ENCODE results near the gene ZFP36L1.

The ZFP36L1 gene

DNA sequence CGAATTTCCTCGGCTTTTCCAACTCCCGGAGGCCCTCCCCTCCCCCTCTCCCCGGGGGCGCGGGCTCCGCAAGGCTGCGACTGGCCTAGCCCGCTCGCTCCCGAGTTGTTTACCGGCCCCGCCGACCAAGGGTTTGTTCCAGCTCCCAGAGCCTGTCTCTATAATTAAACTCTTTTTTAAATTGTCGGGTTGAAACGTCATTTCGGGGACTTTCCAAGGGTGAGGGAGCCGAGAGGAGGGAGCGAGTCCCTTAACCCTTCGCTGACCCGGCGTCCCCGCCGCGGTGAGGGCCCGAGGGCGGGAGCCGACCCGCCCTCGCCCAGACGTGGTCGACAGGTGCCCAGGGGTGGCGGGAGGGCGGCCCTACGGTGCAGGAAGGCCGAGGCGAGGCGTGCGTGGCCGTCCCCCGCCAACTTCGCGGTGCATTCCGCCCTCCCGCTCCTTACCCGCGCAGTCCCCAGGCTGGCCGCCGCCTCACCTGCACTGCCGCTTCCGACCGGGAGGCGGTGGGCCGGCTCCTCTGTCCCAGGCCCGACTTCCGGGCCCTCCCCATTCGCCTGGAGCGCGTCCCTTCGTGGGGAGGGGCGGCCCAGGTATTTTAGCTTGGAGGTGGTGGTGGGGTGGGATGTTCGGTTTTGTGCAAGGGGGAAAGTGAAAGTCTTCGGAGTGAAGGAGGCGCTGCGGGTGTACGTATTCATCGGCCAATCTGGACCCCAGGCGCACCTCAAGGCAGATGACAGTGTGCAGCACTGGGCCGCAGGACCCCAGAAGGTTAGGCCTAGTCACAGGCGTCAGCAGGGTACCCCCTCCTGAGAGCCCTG is 2.9 kb upstream of the ZFP36L1 start:
- peak; percentile 82 for DNase-seq

DNA sequence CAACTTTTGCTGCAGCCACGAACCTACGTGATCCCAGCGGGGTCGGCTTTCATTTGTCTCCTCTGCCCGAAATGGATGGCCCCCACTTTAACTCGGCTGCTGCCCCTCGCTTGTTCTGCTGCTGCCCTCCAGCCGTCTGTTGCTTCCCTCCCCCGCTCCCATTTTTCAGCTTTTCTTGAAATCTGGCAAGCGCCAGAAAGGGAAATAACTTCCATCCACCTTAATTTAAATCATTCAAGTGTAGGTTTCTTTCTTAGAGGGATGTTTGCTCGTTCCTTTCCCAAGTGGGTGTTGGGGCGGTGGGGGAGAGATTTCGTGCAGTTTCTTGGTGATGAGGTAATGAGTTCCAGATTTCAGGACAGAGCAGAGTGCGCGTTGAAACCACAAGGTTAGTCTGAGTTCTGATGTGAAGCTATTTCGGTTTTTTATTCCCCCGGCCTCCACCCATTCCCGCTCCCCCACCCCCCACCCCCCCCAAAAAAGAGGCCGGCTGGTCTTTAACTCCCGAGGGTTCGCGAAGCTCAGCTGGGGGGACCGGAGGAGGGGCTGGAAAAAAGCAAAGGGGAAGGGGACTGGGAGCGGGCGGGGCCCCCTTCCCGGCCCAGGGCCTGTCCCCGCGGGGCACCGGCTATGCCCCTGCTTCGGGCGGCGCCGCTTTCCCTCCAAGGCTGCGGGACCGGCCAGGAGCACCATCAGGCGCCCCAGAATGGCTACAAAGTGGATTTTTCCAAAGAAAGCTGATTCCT is 2.2 kb upstream of the ZFP36L1 start:
- peak; percentile 71 for DNase-seq

DNA sequence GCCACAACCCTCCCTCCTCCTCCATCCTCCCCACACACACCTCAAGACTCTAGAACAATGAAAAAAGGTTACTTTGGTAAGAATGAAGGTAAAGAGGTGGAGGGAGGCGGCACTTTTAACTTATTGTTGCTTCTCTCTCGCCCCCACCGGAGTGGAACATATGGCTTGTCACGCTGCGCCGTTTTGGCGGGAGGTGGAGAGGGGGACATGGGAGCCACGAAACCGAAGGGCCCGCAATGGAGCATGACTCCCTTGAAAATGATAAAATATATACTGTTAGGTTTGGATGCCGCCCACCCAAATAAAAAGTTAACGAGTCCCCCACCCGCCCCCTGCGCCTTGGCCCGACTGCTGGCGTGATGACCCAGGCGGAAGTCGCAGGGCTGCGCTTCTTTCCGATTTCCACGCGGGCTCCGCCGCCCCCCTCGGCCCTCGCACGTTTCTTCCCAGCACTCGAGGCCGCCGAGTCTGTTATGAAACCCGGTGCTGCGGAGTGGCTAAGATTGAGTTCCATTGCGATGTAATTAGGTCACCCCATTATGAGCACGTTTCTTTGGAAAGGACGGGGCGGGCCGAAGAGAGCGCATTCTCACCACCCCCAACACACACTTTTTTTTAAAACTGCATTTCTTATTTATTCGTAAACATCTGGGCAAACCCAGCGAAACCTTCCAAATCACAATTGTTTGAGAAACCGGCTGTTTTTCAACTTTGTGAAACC is 1.4 kb upstream of the ZFP36L1 start:
- peak; percentile 75 for DNase-seq

DNA sequence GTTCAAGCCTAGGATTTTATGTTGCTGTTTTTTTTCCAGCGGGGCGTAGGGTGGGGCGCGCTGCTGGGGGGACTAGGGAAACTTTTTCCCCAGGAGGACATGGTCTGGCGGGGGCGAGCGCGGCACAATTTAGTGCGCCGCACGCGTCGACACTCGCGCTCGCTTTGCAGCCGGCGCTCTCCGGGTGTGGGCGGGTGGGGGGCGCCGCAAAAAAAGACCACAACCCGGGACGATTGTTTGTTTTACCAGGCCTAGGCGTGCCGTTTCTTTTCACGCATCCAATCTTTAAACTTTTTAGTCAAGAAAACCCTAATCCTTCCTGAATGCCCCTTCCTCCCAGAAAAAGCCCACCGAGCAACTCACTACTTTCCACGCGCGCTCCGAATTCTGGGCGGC is 865 bp upstream of the ZFP36L1 start:
- DNase-seq = peak; percentile 62

DNA sequence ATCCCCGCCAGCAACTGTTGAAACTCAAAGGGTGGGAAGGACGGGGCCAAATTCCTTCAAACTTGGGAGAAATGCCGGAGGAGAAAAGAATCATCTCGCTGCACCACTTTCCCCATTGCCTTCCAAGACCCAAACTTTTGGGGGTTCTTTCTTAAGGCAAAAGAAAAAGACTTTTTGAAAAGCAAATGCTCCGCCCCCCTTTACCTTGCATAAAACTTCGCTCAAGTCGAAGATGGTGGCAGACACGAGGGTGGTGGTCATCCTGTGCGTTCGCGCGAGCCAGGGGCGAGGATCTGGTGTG is 239 bp downstream of the ZFP36L1 start:
- DNase-seq = no peak

DNA sequence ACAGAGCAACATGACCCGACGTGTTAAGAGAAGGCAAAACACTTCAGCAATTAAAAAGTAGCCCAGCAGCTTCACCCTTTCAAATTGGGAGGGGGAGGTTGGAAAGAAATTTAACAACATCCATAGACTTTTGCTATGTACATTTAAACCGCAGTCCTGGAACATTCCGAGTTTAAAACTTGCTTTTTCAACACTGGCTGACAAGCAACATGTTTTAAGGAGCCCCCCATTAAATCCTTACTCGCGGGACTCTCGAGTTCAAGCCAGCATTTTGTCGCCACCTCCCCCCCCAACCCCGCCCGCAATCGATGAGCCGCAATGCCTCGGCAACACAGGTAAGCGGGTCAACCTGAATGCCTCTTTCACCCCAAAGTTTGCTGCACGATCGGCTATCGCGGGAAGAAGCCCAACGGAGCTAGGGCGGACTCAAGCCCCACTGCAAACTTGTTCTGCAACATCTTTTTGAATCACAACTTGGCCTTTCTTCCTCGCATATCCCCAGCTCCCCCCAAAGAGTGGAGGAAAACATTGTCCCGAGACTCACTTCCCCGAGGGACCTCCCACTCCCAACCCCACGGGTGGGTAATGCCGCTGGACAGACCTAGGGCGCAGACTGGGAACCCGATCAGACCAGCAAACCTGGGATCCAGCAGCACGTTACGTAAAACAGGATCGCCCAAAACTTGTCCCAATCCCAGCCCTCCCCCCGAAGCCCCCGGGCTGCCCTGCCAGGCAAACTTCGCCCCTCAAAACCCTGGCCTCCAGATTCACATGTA is 777 bp downstream of the ZFP36L1 start:
- peak; percentile 44 for DNase-seq

DNA sequence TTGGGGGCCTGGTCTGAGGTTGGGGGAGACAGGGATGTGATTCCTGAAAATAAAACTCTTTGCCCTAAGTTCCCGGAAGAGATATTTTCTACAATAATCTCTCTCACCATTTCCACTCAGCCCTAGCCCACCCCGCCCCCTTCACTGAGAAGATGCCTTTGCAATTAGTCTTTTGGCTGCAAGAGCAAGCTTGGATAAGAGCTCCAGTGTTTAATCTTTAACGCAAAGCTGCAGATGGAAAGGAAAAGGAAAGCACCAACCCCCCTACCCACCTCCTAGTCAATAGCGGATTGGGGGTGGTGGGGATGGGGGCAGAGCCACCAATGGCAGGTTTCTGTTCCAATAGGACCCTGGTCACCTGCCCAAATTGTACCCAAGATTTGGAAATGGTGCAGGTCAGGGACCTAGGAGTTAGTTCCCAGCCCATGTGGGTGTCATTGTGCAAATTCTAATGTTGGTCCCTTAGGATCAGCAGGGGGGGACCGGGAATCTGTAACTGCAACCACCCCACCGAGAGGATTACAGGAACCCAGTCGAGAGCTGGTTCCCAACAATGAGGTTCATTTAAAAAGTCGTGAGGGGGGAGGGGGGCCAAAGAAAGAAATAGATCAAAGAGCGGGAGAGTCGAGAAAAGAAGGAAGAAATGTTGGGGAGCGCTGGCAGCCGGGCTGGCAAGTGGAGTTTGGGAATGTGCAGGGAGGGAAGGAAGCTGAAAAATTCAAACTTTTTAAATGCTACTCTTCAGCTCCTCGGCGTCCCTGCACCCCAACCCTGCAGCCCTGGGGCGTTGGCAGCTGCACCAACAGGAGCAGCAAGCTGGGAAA is 1.6 kb downstream of the ZFP36L1 start:
- DNase-seq = peak; percentile 56

DNA sequence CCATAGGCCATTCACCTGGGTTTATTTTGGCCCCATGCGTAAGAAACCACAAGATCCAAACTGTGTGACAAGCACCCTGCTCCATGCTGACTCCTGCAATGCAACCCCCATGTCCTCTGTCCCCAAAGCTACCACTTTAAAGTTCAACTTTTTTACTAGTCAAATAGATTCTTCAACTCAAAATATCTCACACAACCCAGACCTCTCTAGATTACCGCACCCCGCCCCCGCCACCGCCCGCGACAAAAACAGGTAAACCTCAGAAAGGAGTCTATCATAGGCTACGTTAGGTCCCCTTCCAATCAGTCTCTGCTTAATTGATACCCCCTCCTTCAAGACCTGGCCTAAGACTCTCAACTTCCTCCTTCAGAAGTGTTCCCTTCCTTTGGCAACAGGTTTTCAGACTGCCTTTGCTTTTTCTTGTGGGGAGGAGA is 2.2 kb downstream of the ZFP36L1 start:
- peak; percentile 37 for DNase-seq

DNA sequence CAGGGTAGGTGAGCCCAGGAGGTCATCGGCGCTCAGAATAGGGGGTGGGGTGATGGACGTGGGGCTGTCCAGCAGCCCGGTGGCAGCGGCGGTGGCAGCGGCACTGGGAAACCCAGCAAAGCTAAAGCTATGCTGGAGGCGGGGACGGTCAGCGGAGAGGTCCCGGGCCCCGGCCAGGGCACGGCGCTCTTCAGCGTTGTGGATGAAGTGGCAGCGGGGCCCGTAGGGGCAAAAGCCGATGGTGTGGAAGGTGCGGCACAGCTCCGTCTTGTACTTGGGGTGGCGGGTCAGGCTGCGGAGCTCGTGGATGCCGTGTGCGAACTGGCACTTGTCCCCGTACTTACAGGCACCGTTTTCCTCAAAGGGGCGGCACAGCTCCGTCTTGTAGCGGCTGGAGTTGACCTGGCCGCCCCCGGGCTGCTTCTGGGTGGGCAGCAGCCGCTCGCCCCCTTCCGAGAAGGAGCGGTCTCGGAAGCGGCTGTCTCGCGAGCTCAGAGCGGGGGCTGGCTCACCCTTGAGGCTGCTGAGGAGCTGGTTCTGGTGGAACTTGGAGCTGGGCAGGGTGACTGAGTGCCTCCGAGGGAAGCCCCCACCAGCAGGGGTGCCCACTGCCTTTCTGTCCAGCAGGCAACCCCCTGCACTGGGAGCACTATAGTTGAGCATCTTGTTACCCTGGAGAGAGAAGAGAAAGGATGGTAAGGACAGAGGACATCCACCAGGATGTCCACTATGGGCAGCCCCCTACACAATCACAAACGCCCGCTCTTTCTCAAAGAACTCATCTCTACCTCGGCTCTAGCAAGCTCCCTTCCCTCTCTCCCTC is 2.8 kb downstream of the ZFP36L1 start:
- no peak for DNase-seq

DNA sequence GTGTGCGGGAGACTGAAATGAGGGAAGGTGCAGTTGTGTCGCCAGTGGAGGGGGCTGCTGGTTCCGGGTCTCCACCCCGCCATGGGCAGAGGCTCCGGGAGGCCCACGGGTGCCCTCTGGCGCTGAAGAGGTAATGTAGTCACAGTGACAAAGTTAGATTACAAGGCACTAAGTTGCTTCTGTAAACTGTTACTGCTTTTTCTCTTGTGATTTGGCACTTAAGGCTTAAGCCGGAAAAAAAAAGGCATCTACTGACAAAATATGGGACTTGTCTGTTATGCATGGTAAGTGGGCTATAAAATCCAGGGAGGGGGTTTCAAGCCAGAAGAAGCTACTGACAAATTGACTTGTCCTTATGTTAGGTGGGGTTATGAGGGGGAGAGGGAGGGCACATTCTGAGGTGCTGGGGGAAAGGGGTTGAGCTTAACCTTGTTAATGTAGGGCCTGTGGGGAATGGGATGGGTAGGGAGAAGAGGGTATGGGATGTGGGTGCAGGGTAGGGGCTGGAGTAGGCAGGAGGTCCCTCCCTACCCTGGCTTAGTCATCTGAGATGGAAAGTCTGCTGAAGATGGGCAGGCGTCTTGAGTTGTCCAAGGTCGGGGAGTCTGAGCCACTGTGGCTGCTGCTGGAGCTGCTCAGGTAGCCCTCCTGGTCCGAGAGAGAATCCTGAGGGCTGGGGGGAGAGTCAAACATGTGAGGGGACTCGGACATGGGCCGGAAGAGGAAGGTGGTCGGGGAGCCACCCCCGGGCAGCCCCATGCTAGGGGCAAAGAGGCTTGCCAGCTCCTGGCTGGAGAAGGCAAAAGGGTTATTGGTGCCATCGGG is 3.7 kb downstream of the ZFP36L1 start:
- DNase-seq = peak; percentile 92

DNA sequence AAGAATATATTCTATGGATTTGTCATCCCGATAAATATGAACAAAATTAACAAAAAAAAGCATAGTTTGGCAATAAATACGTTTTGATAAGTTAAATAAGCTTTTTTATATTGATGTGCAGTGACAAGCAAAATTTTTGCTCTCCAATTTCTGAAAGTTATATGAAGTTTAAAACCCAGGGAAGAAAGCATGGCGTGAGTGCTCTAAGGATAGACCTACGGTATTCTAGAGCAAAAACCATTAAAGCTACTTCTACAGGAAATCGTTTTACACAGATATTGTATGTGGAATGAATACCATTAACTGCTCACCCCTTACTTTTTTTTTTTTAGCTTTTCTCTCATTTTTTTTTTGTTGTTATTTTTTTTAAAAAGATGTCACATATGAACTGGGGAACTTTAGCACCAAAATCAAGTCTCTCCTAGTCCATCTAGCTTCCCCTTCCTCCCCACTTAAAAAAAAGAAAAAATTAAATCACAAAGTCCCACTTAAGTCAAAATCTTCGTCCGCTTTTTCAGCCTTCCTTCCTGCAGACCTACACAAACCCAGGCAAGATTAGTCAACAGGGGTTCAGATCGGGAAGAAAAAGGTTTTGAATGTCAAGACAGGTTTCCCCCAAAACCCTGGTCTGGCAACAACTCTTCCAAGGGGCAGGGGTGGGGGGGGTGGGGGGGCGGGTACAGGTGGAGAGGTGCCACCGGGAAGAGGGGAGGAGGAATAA is 4.4 kb downstream of the ZFP36L1 start:
- peak; percentile 35 for DNase-seq

DNA sequence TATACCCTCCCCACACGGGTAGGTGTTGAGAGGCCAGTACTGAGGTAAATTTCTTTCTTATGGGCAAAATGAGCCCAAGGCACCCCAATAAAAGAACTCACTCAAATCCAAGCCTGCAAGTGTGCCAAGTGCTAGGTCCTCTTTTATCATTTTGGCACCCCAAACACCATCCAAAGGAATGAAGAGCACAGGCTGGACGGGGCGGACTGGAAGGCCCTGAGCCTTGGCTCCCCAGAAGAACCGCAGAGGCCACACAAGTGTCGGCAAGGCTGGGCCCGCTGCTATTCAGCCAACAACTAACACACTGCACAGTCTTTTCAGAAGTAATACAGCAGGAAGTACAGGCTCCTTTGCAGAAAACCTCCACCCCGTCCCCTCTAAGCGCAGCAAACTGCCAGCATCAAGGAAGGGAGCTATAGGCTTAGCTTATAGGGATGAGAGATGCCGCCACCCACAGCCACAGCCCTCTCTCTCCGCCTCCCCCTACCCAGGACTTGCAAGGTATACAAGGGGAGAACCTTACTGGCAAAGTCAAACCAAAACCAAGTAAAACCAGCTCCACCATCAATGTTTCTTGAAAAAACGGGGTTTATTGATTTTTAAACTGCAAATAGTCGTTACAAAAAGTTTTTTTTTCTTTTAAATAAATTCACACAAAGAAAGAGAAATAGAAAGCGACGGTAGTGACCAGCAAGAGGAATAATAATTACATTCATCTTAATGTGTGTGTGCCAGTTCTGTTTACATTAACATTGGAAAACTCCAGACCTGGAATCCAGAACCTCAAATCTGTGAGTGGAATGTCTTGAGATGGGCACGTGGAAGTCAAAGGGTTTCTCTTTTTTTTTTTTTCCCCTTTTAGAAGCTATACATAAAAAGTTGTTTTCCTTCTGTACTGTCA is 5.5 kb downstream of the ZFP36L1 start:
- DNase-seq = no peak

DNA sequence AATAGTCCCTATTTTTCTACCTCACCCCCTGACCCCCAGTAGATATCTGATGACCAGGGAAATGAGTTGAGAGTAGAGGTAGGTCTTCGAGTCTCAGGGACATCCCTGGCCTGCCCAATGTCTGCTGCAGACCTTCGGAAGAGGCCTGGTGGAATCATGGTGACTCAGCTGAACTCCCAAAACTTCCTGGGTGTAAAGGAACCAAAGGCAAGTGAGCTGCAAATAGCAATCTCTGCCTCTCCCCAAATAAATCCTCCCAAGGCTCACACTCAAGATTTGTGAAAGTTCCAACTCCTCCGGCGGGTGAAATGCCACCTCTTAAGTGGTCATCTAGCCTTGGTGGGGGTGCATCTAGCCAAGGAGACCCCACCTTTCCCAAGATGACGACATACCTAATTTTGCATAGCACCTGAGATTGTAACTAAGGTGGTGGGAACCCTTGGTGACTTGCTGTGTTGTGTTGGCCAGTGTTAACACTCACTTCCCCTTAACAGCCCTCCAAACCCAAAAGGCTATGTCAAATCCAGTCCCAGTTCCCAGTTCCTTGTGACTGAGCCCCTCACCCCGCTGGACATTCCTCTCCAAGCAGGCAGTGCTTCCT is 6.3 kb downstream of the ZFP36L1 start:
- DNase-seq = no peak

DNA sequence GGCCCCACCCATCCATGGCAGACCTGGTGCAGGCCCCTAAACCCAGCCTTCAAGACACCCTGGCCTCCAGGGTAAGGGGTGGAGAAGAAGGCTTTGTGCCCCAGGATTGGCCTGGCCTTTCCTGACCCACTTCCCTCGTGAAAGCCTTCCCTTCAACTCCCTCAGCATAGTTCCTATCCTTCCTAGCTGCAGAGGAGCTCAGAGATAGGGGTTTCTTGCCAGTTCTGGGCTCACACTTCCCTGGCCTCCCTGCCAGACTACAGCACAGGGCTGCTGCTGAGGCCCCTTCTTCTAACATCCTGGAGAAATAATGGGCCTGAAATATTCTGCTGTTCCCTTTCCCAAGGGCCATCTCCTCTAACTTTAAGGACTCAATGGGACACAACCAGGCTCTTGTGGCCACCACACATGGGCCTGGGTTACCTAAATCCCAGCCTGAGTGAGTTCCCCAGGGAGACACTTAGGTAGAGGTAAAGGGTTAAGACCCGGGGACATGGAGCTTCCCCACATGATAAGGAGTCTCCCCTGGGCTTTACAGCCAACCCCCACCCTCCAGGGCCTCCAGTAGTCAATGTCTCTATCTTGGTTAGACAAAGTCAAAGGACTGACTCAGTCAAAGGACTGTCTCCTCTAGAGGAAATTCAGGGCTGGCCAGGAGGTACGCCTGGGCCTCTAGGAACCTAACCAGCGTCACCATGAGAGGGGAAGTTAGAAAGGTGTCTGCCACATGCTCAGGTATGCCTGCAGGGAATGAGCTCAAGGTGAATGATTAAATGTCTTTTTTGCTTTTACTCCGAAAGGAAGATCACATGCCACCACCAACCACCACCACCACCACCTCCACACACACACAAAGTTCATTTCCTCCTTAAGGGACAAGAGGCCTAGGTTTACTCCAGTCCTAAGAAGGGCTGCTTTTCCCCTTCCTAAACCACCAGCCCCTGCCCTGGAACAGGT is 7.1 kb downstream of the ZFP36L1 start:
- DNase-seq = peak; percentile 39

DNA sequence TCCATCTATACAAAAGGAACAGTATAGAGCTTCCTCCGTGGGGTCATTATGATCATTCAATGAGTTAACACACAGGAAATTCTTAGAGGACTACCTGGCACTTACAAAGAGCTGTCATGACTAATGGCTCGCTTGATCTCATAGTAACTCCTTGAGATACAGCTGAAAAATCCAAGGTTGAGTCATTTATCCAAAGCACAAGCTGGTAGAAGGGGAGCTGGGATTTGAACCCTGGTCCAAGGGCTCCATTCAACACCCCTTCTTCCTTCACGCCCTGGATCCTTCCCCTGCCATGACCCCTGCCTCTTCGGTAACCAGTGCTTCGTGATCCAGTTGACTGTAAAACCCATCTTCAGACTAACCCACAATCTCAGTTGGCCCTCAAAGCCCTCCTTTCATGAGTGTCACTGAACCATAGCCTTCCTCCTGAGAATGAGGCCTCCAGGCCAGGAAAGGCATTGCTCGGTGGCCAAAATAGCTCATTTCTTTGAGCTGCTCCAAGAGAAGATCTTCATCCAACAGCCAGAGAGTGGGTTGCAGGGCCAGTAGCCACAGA is 7.8 kb downstream of the ZFP36L1 start:
- DNase-seq = no peak

DNA sequence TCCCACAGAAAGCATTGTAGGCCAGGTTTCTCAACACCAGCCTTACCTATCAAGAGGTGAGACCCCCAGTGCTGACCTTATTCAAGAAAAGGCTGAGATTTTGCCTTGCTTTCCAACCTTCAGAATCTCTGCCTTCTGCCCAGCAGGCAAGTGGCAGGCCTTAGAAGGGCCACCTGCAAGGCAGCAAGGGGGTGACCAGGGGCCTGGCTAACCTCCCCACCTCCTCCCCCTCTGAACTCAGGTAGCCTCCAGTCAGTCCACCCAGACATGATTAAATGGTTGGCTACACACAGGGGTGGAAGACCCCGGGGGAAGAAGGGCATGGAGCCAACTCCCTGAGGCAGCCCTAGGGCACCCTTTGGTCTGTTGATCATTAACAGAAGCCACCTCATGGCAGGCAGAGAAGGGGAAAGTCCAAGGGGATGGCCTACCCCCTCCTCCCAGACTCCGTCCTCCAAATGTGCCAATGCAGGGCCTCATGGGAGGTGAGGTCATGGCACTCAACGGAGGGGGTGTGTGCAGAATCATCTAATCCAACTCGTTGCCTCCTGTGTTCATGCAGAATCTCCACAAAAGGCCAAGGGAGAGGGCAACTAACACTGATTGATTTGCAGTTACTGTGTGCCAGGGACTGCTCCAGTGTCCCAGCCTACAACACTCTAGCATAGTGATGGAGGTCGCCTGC is 8.5 kb downstream of the ZFP36L1 start:
- DNase-seq = no peak
